Liver (tissue), 9 donors: Measurements from ENCODE around the gene COL23A1. TPM values are rescaled to one million over a fixed set of nuclear protein-coding genes. Genes with fewer than 3 reads are reported as not detected.

ENCODE experiments used
- DNase-seq: peaks from one replicate; pipeline ENCODE4 v3.0.0-alpha.2; 2017; ENCODE audit warnings: low spot score
- H3K27ac ChIP-seq, 2 donors: one replicate each; pipeline ENCODE4 v1.7.0; 2013; ENCODE audit warnings: inconsistent platforms in 2 of 2, low read length in 2 of 2, control low read depth in 1 of 2, low read depth in 1 of 2, mild to moderate bottlenecking in 1 of 2
- H3K27me3 ChIP-seq, 4 donors: one replicate each; pipeline versions ENCODE4 v1.6.1 to v1.7.0; 2013; ENCODE audit warnings: low read length in 3 of 4, inconsistent platforms in 1 of 4, mild to moderate bottlenecking in 1 of 4, moderate library complexity in 1 of 4; ENCODE audit not compliant: control insufficient read depth in 4 of 4, insufficient read depth in 4 of 4
- H3K36me3 ChIP-seq, 4 donors: one replicate each; pipeline versions ENCODE4 v1.6.1 to v1.7.0; 2013; ENCODE audit warnings: low read length in 3 of 4, mild to moderate bottlenecking in 3 of 4, low read depth in 1 of 4, moderate library complexity in 1 of 4; ENCODE audit not compliant: control insufficient read depth in 4 of 4, insufficient read depth in 3 of 4
- H3K4me1 ChIP-seq, 4 donors: one replicate each; pipeline versions ENCODE4 v1.6.1 to v1.7.0; 2013; ENCODE audit warnings: low read length in 3 of 4, mild to moderate bottlenecking in 3 of 4, moderate library complexity in 1 of 4; ENCODE audit not compliant: control insufficient read depth in 4 of 4, insufficient read depth in 4 of 4
- H3K4me3 ChIP-seq, 3 donors: one replicate each; pipeline versions ENCODE4 v1.6.1 to v1.7.0; 2013; ENCODE audit warnings: low read length in 3 of 3, control low read depth in 1 of 3, low read depth in 1 of 3, mild to moderate bottlenecking in 1 of 3
- H3K9ac ChIP-seq, 2 donors: one replicate each; pipeline ENCODE4 v1.7.0; 2013; ENCODE audit warnings: low read length in 2 of 2, mild to moderate bottlenecking in 2 of 2, moderate library complexity in 2 of 2, control low read depth in 1 of 2, low read depth in 1 of 2
- H3K9me3 ChIP-seq, 4 donors: one replicate each; pipeline versions ENCODE4 v1.6.1 to v1.7.0; 2013; ENCODE audit warnings: low read length in 3 of 4; ENCODE audit not compliant: control insufficient read depth in 4 of 4
- CTCF ChIP-seq: fragments of 150-350 bp; IDR thresholded peaks from 2 replicates; pipeline ENCODE4 v1.5.1; 2017; ENCODE audit warnings: improper control_type of control experiment, low read depth, low read length; ENCODE audit not compliant: missing input control
- EGR1 ChIP-seq, 2 donors: IDR thresholded peaks; 2 replicates each; pipeline ENCODE4 v1.6.1; 2016 to 2018; ENCODE audit warnings: antibody characterized with exemption in 2 of 2, low read depth in 2 of 2
- FOXA1 ChIP-seq: IDR thresholded peaks from 2 replicates; pipeline ENCODE4 v1.6.1; 2016; ENCODE audit warnings: antibody characterized with exemption
- FOXA2 ChIP-seq: IDR thresholded peaks from 2 replicates; pipeline ENCODE4 v1.6.1; 2016; ENCODE audit warnings: antibody characterized with exemption
- GABPA ChIP-seq, 2 donors: IDR thresholded peaks in 1 of 2; conservative IDR thresholded peaks in 1 of 2; 2 replicates each; pipeline ENCODE4 v1.6.1; 2016; ENCODE audit warnings: antibody characterized with exemption in 2 of 2, mild to moderate bottlenecking in 1 of 2, moderate library complexity in 1 of 2
- HNF4A ChIP-seq, 2 donors: conservative IDR thresholded peaks; 2 replicates each; pipeline ENCODE4 v1.6.1; 2016; ENCODE audit warnings: antibody characterized with exemption in 2 of 2, mild to moderate bottlenecking in 2 of 2
- HNF4G ChIP-seq: IDR thresholded peaks from 2 replicates; pipeline ENCODE4 v1.6.1; 2016; ENCODE audit warnings: antibody characterized with exemption
- JUND ChIP-seq, 2 donors: IDR thresholded peaks; 2 replicates each; pipeline ENCODE4 v1.6.1; 2016; ENCODE audit warnings: antibody characterized with exemption in 2 of 2
- NR2F2 ChIP-seq: IDR thresholded peaks from 2 replicates; pipeline ENCODE4 v1.6.1; 2016; ENCODE audit warnings: antibody characterized with exemption
- RAD21 ChIP-seq, 2 donors: IDR thresholded peaks; 2 replicates each; pipeline ENCODE4 v1.6.1; 2016; ENCODE audit warnings: antibody characterized with exemption in 2 of 2, mild to moderate bottlenecking in 2 of 2
- RXRA ChIP-seq, 2 donors: IDR thresholded peaks; 2 replicates each; pipeline ENCODE4 v1.6.1; 2017 to 2018; ENCODE audit warnings: antibody characterized with exemption in 2 of 2, mild to moderate bottlenecking in 1 of 2
- SP1 ChIP-seq: IDR thresholded peaks from 2 replicates; pipeline ENCODE4 v1.6.1; 2018; ENCODE audit warnings: antibody characterized with exemption, mild to moderate bottlenecking
- TAF1 ChIP-seq: conservative IDR thresholded peaks from 2 replicates; pipeline ENCODE4 v1.6.1; 2016; ENCODE audit warnings: antibody characterized with exemption, mild to moderate bottlenecking
- YY1 ChIP-seq: IDR thresholded peaks from 2 replicates; pipeline ENCODE4 v1.6.1; 2016; ENCODE audit warnings: antibody characterized with exemption, mild to moderate bottlenecking
- WGBS: extraction: QIAGEN DNeasy Blood & Tissue Kit; methylation state at CpG from one replicate; pipeline ENCODE4 v1.1.7; 2013; 5-methylcytosine and 5-hydroxymethylcytosine counted together
- polyA plus RNA-seq, 2 donors: library from polyadenylated mRNA; stranded (reverse) in 1 of 2; unstranded in 1 of 2; fragments of 200-250 nt in 1 of 2; fragments of >200 nt in 1 of 2; fragmentation: Nextera tagmentation in 1 of 2; extraction: Ambion mirVana in 1 of 2; gene quantifications; one replicate each; pipeline versions ENCODE4 v1.2.1 to v1.2.3, GENCODE V29; 2013 to 2015
- total RNA-seq, 2 donors: library from RNA; depleted of rRNA; stranded (reverse); fragments of >200 nt; gene quantifications; one replicate each; pipeline ENCODE4 v1.2.3, GENCODE V29; 2014
- TF ChIP-seq, protein P1 (sequence below): IDR thresholded peaks from 2 replicates; pipeline ENCODE4 v1.6.1; 2016; ENCODE audit warnings: antibody characterized with exemption, mild to moderate bottlenecking
- TF ChIP-seq, protein P2 (sequence below): IDR thresholded peaks from 2 replicates; pipeline ENCODE4 v1.6.1; 2016; ENCODE audit warnings: antibody characterized with exemption
- TF ChIP-seq, protein P3 (sequence below): IDR thresholded peaks from 2 replicates; pipeline ENCODE4 v1.6.1; 2016; ENCODE audit warnings: antibody characterized with exemption
- TF ChIP-seq, protein P4 (sequence below): IDR thresholded peaks from 2 replicates; pipeline ENCODE4 v1.6.1; 2016; ENCODE audit warnings: antibody characterized with exemption
- donor health status: healthy.
- donor health status: healthy.
- donor health status: healthy.
- donor health status: healthy.
- donor health status: healthy.

Gene COL23A1
- total and polyA plus RNA-seq, 4 donors: 0.08 to 1.4 (median 0.27) TPM

DNA sequence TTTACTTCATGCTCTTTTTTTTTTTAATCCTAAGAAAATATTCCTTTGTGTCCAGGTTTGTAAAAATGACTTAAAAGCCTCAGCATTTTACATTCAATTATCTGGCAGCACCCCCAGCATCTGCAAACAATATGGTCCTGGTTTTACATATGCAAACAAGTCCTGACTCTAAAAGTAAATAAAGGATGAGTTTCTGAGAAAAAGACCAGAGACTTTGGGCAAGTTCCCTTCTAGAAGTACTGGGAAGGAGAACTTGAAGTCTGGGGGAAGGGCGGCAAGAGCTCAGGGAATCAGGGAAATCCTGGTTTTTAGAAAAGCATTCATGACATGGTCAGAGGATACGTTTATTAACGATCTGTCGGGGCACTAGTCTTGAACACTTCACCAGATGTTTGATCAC is 25.8 kb downstream of the COL23A1 start:
- Histone ChIP-seq H3K4me3 (no peak overlapping the region), H3K27me3 (peaks cover 0 to 4% (median 2%) of the 10 kb centered on the region in 4 donors), H3K27ac (no peak overlapping the region), H3K9ac (no peak overlapping the region), H3K9me3 (no peaks in the 10 kb centered on the region), H3K4me1 (no peaks in the 10 kb centered on the region), H3K36me3 (no peaks in the 10 kb centered on the region)
- WGBS: 17% methylated on average over 4 of the region's 4 CpGs
- no peak for DNase-seq
- TF ChIP-seq SP1: no peak
- no peak for TF ChIP-seq HNF4A (conservative IDR thresholded peaks at IDR 0.05)
- TF ChIP-seq, protein P1, sequence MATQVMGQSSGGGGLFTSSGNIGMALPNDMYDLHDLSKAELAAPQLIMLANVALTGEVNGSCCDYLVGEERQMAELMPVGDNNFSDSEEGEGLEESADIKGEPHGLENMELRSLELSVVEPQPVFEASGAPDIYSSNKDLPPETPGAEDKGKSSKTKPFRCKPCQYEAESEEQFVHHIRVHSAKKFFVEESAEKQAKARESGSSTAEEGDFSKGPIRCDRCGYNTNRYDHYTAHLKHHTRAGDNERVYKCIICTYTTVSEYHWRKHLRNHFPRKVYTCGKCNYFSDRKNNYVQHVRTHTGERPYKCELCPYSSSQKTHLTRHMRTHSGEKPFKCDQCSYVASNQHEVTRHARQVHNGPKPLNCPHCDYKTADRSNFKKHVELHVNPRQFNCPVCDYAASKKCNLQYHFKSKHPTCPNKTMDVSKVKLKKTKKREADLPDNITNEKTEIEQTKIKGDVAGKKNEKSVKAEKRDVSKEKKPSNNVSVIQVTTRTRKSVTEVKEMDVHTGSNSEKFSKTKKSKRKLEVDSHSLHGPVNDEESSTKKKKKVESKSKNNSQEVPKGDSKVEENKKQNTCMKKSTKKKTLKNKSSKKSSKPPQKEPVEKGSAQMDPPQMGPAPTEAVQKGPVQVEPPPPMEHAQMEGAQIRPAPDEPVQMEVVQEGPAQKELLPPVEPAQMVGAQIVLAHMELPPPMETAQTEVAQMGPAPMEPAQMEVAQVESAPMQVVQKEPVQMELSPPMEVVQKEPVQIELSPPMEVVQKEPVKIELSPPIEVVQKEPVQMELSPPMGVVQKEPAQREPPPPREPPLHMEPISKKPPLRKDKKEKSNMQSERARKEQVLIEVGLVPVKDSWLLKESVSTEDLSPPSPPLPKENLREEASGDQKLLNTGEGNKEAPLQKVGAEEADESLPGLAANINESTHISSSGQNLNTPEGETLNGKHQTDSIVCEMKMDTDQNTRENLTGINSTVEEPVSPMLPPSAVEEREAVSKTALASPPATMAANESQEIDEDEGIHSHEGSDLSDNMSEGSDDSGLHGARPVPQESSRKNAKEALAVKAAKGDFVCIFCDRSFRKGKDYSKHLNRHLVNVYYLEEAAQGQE: no peak
- TF ChIP-seq HNF4G: no peak
- no peak for TF ChIP-seq NR2F2
- TF ChIP-seq CTCF: no peak
- TF ChIP-seq FOXA2: no peak
- TF ChIP-seq, protein P2, sequence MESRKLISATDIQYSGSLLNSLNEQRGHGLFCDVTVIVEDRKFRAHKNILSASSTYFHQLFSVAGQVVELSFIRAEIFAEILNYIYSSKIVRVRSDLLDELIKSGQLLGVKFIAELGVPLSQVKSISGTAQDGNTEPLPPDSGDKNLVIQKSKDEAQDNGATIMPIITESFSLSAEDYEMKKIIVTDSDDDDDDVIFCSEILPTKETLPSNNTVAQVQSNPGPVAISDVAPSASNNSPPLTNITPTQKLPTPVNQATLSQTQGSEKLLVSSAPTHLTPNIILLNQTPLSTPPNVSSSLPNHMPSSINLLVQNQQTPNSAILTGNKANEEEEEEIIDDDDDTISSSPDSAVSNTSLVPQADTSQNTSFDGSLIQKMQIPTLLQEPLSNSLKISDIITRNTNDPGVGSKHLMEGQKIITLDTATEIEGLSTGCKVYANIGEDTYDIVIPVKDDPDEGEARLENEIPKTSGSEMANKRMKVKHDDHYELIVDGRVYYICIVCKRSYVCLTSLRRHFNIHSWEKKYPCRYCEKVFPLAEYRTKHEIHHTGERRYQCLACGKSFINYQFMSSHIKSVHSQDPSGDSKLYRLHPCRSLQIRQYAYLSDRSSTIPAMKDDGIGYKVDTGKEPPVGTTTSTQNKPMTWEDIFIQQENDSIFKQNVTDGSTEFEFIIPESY: no peak
- TF ChIP-seq GABPA (IDR thresholded peaks at IDR 0.05 in 1 of 2, conservative IDR thresholded peaks at IDR 0.05 in 1 of 2): no peak
- TF ChIP-seq EGR1 (IDR thresholded peaks at IDR 0.05; ENCODE audit: low read depth in 2 of 2): no peak
- no peak for TF ChIP-seq YY1
- TF ChIP-seq FOXA1: no peak
- TF ChIP-seq RAD21 (IDR thresholded peaks at IDR 0.05): no peak
- TF ChIP-seq, protein P3, sequence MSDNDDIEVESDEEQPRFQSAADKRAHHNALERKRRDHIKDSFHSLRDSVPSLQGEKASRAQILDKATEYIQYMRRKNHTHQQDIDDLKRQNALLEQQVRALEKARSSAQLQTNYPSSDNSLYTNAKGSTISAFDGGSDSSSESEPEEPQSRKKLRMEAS: no peak
- TF ChIP-seq RXRA (IDR thresholded peaks at IDR 0.05): no peak

DNA sequence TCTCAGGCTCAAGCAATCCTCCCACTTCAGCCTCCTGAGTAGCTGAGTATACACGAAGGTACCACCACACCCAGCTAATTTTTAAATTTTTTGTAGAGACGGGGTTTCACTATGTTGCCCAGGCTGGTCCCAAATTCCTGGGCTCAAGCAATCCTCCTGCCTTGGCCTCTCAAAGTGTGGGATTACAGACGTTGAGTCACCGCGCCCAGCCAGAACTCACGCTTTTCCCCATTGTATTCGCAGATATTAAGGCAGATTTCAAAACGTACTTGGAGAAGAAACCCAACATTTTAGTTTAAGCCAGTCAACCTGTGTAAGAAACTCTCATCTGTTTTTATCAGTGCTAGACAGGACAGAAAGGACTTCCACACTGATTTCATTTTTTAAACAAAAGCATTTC is 26.6 kb downstream of the COL23A1 start:
- Histone ChIP-seq H3K27ac (no peak overlapping the region), H3K4me3 (no peak overlapping the region), H3K9ac (no peak overlapping the region), H3K9me3 (no peaks in the 10 kb centered on the region), H3K4me1 (no peaks in the 10 kb centered on the region), H3K36me3 (no peaks in the 10 kb centered on the region), H3K27me3 (peaks cover 0 to 4% (median 2%) of the 10 kb centered on the region in 4 donors)
- 75% methylated on average over 8 of the region's 8 CpGs for WGBS
- DNase-seq: no peak
- no peak for TF ChIP-seq SP1
- TF ChIP-seq, protein P1: no peak
- TF ChIP-seq, protein P4, sequence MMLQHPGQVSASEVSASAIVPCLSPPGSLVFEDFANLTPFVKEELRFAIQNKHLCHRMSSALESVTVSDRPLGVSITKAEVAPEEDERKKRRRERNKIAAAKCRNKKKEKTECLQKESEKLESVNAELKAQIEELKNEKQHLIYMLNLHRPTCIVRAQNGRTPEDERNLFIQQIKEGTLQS: no peak
- no peak for TF ChIP-seq JUND (IDR thresholded peaks at IDR 0.05)
- no peak for TF ChIP-seq YY1
- no peak for TF ChIP-seq TAF1
- no peak for TF ChIP-seq FOXA1
